HG03108 (cell line): Measurements from ENCODE around the gene PRMT1.

Experiments
- ATAC-seq: cut with Tn5 transposase; IDR thresholded peaks from one replicate; pipeline ENCODE4 v1.9.1; 2021; ENCODE audit warnings: moderate library complexity; ENCODE audit not compliant: unreplicated experiment

Gene PRMT1

DNA sequence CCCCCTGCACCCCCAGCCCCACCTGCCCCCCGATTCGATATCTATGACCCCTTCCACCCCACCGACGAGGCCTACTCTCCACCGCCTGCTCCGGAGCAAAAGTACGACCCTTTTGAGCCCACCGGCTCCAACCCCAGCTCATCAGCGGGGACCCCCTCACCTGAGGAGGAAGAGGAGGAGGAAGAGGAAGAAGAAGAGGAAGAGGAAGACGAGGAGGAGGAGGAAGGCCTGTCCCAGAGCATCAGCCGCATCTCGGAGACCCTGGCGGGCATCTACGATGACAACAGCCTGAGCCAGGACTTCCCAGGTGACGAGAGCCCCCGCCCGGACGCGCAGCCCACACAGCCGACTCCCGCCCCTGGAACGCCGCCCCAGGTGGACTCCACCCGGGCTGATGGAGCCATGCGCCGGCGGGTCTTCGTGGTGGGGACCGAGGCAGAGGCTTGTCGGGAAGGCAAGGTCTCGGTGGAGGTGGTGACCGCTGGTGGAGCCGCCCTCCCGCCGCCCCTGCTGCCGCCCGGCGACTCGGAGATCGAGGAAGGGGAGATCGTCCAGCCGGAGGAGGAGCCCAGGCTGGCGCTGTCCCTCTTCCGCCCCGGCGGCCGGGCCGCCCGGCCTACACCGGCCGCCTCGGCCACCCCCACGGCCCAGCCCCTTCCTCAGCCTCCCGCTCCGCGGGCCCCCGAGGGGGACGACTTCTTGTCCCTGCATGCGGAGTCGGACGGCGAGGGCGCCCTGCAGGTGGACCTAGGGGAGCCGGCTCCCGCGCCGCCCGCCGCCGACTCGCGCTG, 25.8 kb upstream of the PRMT1 start:
- ATAC-seq, result no peak

- no peak for ATAC-seq
Observed at GRCh38 chr19:49651820-49652550, 25.1 kb upstream of the PRMT1 start.

DNA sequence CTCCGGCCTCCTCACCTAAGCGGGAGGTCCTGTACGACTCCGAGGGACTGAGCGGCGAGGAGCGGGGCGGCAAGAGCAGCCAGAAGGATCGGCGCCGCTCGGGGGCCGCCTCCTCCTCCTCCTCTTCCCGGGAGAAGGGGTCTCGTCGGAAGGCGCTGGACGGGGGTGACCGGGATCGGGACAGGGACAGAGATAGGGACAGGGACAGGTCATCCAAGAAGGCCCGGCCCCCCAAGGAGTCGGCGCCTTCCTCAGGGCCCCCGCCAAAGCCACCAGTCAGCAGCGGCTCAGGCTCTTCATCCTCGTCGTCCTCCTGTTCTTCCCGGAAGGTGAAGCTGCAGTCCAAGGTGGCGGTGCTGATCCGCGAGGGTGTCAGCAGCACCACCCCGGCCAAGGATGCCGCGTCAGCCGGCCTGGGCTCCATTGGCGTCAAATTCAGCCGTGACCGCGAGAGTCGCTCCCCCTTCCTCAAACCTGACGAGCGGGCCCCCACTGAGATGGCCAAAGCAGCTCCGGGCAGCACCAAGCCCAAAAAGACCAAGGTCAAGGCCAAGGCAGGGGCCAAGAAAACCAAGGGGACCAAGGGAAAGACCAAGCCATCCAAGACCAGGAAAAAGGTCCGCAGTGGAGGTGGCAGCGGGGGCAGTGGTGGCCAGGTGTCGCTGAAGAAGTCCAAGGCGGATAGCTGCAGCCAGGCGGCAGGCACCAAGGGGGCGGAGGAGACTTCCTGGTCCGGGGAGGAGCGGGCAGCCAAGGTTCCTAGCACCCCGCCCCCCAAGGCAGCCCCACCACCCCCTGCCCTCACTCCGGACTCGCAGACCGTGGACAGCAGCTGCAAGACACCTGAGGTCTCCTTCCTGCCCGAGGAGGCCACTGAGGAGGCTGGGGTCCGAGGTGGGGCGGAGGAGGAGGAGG, 24.3 kb upstream of the PRMT1 start:
- ATAC-seq, result no peak

DNA sequence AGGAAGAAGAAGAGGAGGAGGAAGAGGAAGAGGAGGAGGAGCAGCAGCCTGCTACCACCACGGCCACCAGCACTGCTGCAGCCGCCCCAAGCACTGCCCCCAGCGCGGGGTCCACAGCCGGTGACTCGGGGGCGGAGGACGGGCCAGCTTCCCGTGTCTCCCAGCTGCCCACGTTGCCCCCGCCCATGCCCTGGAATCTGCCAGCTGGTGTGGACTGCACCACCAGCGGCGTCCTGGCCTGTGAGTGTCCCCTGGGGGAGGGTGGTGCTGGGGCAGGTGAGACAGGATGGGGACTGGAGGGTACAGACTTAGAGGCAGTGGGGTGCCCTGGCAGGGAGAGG, 23.6 kb upstream of the PRMT1 start:
- ATAC-seq, result no peak

- no peak for ATAC-seq
Observed at GRCh38 chr19:49654581-49654980, 22.5 kb upstream of the PRMT1 start.

DNA sequence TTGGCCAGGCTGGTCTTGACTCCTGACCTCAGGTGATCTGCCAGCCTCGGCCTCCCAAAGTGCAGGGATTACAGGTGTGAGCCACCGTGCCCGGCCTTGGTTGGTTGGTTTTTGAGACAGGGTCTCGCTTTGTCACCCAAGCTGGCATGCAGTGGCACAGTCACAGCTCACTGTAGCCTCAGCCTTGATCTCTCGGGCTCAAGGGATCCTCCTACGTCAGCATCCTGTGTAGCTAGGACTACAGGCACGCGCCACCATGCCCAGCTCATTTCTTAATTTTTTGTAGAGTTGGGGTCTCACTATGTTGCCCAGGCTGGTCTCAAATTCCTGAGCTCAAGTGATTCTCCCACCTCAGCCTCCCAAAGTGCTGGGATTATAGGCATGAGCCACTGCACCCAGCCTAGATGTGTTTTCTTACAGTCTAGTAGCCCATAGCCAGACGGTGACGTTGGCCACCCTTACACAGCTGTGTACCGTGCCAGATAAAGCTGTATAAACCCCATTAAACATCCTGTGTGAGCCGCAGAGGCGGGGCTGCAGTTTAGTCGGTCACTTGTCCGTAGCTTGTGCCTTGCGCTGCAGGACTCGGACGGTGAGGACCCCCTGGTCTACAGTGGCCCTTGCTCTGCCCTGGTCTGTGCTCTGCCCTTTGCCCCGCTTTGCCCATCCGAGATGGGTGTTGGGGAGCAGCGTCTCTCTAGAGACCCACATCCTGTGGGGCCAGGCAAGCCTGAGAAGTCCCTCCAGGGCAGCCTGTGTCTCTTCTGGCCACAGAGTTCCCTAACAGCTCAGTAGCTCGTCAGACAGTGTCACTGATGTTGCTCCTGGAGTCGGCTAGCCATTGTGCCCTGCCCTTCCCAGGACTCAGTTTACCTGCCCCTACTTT, 21.3 kb upstream of the PRMT1 start:
- no peak for ATAC-seq

- ATAC-seq, result no peak
Observed at GRCh38 chr19:49656456-49657109, 20.5 kb upstream of the PRMT1 start.

- ATAC-seq, result no peak
Observed at GRCh38 chr19:49657493-49658138, 19.5 kb upstream of the PRMT1 start.

DNA sequence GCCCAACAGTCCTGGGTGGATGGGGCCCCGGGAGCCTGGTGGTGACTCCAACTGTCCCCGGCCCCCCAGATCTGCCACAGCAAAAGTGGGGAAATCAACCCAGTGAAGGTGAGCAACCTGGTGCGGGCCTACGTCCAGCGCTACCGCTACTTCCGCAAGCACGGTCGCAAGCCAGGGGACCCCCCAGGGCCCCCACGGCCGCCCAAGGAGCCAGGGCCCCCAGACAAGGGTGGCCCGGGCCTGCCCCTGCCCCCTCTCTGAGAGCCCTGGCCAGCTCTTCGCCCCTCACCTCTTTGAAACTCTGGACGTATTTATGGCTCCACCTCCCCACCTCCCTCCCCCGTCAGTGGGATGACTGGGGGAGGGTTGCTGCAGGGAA, 18.9 kb upstream of the PRMT1 start:
- ATAC-seq, result no peak

DNA sequence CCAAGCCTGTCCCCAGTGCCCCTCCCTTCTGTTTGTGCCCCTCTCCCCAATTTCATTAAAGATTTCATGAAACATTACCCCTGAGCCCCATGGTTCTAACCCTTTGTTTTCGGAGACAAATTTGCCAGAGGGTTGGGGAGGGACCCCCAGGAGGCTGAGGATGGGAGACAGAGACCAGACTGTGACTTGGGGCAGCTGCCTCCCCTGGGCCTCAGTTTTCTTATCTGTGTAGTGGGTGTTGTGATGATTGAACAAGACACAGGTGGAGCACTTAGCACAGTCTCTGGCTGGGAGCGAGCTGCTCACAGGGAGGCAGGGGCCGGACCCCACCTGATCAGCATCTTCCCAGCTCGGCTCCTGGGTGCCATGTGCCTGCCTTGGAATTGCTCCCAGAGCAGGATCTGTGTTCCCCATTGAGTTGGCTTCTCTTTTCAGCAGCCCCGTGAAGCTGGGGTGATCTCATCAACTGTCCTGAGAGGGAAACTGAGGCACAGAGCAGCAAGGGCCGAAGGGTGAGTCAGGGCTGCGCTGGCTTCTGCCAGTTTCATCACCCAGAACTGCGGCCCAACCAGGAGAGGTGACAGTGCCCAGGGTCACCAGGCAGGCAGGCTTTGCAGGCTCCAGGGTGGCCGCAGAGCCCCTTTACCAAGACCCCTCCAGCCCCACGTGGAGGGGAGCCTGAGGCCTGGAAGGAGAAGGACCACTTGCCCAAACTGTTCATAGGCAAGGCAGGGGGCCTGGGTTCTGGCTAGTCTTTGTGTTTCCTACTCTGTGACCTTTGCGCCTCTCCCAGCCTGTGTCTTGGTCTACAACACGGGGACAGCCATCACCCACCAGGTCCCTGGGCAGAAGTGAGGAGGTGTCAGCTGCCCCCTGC, 18.3 kb upstream of the PRMT1 start:
- no peak for ATAC-seq

DNA sequence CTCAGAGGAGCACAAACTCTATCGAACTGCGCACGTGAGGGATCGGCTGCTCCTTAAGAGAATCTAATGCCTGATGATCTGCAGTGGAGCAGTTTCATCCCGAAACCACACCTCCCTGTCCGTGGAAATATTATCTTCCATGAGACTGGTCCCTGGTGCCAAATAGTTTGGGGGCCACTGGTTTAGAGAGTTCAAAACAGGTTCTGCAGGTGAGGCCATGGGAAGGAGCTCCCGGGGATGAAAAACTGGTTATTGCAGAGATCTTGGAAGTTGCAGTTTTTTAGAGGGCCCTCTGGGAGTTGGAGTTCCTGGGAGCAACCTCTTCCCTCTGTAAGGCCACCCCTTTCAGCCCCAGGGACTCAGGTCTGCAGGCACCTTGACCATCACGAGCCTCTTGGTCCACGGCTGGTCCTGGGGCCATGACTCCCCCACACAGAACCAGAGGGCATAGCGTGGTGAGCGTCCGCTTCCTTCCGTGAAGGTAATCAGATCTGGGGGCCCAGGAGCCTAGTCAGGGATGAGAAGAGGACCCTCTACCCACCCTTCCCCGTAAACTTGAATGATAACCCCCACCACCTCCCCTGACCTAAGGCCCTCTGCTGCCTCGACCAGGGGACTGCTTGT, 16.6 kb upstream of the PRMT1 start:
- ATAC-seq, result no peak

- ATAC-seq, result no peak
Observed at GRCh38 chr19:49662011-49662410, 15.1 kb upstream of the PRMT1 start.

- no peak for ATAC-seq
Observed at GRCh38 chr19:49663224-49663623, 13.8 kb upstream of the PRMT1 start.

DNA sequence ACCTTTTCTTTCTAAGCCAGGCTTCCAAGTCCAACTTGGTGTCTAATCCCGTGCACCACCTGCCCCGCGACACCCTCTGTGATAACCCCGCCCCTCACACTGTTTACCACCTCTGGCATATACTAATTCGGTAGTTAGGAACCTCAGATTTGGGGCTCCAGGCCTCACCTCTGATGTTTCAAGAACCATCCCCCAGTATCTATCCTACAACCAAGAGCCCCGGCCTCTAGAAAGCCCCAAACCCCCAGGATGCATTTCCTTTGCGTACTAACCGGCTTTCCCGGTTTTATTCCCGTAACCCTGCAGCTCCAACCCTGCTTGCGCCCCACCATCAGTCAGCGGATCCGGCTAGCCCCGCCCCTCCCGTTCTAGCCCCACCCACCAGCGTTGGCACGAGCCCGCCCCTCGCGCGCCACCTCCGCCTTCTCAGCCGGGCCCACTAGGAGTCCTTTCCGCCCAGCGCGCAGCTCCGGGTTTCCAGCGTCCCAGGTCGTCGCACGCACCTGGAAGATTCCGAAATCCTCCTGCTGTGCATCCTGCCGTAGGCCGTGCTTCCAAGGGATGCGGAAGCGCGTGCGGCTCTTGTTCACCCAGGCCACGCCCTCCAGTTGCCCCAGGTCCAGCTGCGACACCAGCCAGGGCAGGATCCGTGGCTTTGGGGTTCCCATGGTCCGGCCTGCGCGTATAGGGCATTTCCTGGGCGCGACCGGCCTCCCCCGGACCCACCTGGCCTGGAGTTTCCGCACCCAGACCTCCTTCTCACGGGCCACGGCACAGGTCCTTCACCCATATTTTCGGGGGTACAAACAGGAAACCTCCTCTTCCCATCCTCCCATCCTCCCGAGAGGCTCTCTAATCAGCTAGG, 12.7 kb upstream of the PRMT1 start:
- peak; percentile 35 for ATAC-seq

DNA sequence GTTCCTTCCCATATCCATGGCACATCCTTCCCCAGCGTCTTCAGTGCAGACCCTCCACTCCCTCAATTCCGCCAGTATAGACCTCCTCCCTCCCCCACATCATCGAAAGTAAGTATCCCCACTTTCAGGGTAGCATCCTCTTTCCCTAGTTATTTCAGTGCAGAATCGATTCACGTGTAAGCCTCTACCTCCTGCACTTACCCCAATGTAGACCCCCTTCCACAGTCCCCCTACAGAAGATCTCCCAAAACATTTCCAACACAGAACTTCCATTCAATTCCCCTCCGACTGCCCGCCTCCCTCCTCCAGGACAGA, 12.1 kb upstream of the PRMT1 start:
- no peak for ATAC-seq

- ATAC-seq, result peak; percentile 68
Observed at GRCh38 chr19:49665351-49666119, 11.5 kb upstream of the PRMT1 start, which contains the start of the genes BCL2L12 and IRF3. Gene BCL2L12 (plus strand): TSS chr19:49665933. CDS start chr19:49666693, 760 bp downstream. Gene IRF3 (minus strand): TSS chr19:49665857. CDS start chr19:49664838, 1,019 bp downstream.

DNA sequence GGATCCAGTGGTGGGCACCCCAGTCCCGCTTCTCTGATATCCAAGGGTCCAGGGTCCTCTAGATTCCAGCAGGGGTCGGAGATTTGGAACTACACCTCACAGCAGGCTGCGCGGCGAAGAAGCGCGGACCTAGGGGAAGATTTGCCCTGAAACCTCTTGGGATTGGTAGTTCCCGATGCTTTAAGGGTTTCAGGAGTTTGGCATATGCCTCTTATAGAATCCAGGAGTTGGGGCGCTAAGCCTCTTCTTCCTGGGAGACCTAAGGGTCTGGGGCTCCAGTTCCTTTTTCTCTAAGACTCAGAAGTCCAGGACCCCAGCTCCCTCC, 11.0 kb upstream of the PRMT1 start:
- no peak for ATAC-seq
